T1000 (cell line): ENCODE results near the gene ZSWIM1.
"Not testable (repeated sequence)": the region's sequence is repeated elsewhere in the genome, so short reads cannot be mapped to it uniquely, and the experiment has no call there.

Experiments used
- DNase-seq: peaks from one replicate; lab custom pipeline; 2025; ENCODE audit warnings: mixed read lengths; lab: John Stamatoyannopoulos, UW

The ZSWIM1 gene

GRCh38 chr20:45857114-45857881 is 23.7 kb upstream of the ZSWIM1 start, which contains the start of the genes ACOT8 and ZSWIM3:
ACOT8 (minus strand) TSS chr20:45857392; CDS start chr20:45857315, 77 bp downstream.
ZSWIM3 (plus strand) TSS chr20:45857614; CDS start chr20:45857826, 212 bp downstream.
- DNase-seq: peak; percentile 99

DNA sequence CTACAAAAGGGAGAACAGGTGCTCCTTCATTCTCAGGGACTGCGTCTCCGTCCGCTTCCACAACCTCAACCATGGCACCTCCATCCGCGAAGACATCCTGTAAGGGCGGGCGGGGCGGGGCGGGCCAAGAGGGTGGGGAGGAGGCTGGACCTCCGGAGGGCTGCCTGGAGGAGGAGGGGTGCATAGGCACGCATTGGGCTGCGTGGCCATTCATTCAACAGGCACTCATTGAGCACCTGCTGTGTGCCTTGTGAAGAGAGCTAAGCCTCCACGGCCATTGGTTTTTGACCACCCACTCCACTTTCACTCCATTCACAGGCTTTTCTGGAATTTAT is 23.2 kb upstream of the ZSWIM1 start:
- no peak for DNase-seq

DNA sequence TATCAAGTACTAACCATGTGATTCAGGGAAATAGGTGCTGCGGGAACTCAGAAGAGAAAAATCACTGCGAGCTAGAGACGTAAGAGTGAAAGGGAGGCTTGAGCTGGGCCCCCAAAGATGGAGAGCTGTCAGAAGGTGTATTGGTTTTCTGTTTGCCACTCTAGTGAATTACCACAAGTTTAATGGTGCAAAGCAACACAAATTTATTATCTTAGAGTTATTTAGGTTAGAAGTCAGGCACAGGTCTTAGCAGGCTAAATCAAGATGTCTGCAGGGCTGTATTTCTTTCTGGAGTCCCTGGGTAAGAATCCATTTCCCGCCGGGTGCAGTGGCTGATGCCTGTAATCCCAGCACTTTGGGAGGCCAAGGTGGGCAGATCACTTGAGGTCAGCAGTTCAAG is 21.1 kb upstream of the ZSWIM1 start:
- DNase-seq: no peak

DNA sequence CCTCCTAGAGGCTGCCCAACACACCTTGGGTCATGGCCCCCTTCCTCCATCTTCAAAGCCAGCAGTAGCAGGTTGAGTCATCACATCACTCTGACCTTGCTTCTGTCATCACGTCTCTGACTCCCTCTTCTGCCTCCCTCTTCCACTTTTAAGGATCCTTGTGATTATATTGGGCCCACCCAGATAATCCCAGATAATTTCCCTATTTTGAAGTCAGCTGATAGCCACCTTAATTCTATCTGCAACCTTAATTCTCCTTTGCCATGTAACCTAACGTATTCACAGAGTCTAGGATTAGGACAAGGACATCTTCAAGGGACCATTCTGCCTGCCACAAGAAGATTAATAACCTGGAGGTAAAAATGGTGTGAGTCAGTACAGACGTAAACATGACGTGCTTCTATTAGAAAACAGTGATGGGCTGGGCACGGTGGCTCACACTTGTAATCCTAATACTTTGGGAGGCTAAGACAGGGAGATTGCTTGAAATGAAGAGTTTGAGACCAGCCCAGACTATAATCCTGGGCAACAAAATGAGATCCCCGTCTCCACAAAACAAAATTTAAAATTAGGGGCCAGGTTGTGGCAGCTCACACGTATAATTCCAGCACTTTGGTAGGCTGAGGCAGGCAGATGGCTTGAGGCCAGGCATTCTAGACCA is 20.3 kb upstream of the ZSWIM1 start:
- DNase-seq: no peak

DNA sequence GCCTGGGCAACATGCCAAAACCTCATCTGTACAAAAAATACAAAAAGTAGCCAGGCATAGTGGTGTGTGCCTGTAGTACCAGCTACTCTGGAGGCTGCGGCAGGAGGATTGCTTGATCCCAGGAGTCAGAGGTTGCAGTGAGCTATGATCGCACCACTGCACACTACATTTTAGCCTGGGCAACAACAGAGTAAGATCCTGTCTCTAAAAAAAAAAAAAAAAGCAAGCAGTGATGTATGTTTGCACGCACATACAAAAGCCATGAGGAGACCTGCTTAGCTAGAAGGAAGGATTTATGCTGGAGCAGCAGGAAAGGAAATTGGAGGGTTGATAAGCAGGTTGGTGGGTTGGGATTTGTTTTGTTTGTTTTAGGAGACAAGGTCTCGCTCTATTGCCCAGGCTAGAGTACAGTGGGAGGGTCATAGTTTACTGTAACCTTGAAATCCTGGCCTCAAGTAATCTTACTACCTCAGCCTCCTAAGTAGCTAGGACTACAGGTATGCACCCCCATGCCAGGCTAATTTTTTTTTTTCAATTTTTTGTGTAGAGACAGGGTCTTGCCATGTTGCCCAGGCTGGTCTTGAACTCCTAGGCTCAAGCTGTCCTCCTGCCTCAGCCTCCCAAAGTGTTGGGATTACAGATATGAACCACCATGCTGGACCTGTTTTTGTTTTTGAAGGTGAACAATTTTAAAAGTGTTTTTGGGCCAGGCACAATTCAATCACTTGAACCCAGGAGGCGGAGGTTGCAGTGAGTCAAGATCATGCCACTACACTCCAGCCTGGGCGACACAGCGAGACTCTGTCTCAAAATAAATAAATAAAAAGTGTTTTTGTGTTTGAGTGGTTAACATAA is 19.6 kb upstream of the ZSWIM1 start:
- DNase-seq: no peak

DNA sequence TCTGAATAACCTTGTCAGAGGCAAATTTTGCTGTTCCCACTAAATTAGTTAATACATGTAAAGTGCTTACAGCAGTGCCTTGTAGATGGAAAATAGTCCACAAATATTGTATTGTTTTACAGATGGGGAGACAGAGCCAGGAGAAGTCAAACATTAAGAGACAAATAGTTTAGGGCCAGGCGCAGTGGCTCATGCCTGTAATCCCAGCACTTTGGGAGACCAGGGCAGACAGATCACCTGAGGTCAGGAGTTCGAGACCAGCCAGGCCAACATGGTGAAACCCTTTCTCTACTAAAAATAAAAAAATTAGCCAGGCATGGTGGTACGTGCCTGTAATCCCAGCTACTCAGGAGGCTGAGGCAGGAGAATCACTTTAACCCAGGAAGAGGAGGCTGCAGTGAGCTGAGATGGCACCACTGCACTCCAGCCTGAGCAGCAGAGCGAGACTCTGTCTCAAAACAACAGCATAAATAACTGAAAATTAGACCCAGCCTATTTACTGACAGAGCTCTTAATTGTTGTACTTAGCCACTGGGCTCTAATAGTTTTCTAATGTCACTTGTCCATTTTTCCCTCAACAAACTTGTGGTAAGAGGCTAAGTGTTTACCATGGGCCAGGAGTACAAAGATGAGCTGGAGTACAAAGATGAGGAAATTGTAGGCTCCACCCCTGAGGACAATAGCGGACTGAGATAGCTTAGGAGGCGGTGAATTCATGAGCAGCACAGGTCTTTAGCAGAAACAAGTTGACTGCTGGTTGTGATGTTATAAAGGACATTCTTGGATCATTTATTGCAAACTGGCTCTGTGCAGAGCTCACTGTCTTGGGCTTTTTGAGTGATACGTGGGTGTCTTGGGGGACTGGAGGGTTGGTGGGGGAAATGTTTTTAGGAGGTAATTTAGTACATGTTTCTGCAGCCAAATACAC is 17.2 kb upstream of the ZSWIM1 start:
- no peak for DNase-seq

DNA sequence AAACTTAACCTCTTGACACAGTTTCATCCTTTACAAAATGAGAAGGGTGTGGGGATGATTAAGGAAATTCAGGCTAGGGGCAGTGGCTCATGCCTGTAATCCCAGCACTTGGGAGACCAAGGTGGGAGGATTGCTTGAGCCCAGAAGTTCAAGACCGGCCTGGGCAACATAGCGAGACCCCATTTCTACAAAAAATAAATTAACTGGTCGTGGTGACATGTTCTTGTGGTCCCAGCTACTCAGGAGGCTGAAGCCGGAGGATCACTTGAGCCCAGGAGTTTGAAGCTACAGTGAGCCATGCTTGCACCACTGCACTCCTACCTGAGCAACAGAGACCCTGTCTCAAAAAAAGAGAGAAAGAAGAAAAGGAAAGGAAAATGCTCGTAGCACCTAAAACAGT is 14.6 kb upstream of the ZSWIM1 start:
- DNase-seq: no peak

GRCh38 chr20:45867136-45867818 is 13.8 kb upstream of the ZSWIM1 start:
- no peak for DNase-seq

DNA sequence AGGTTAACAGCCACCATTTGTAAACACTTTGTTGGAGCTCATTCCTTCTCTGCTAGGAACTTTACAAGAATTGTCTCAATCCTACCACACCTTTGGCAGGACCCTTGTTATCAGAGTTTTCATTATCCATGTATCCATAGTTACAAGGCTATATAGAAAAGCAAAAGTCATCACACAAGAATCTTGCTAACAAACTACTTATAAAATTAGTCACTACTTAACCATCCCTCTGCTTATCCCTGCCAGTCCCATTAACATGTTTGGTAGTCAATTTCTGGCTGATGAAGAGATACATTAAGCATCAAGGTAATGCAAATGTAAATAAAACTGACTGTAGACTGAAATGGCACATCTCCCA is 13.2 kb upstream of the ZSWIM1 start:
- peak; percentile 37 for DNase-seq

- no peak for DNase-seq
Measured at GRCh38 chr20:45872626-45873025, 8.4 kb upstream of the ZSWIM1 start.

GRCh38 chr20:45873409-45874103 is 7.5 kb upstream of the ZSWIM1 start:
- no peak for DNase-seq

- not testable (repeated sequence) for DNase-seq
Measured at GRCh38 chr20:45874104-45874481, 6.9 kb upstream of the ZSWIM1 start.

GRCh38 chr20:45874576-45874975 is 6.5 kb upstream of the ZSWIM1 start:
- no peak for DNase-seq

- no peak for DNase-seq
Measured at GRCh38 chr20:45878076-45878761, 2.8 kb upstream of the ZSWIM1 start.

- no peak for DNase-seq
Measured at GRCh38 chr20:45882469-45883099, 1.6 kb downstream of the ZSWIM1 start.

DNA sequence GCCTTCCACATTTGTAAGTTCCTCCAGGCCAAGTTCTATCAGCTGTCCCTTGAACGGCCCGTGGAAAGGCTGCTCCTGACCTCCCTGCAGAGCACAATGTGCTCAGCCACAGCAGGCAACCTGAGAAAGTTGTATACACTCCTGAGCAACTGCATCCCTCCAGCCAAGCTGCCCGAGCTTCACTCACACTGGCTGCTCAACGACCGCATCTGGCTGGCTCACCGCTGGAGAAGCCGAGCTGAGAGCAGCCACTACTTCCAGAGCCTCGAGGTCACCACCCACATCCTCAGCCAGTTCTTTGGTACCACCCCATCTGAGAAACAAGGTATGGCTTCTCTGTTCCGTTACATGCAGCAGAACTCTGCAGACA is 2.1 kb downstream of the ZSWIM1 start:
- no peak for DNase-seq

GRCh38 chr20:45886590-45887345 is 5.7 kb downstream of the ZSWIM1 start:
- no peak for DNase-seq

GRCh38 chr20:45887346-45887715 is 6.3 kb downstream of the ZSWIM1 start, which contains the start of gene SPATA25:
SPATA25 (minus strand) TSS chr20:45887622; CDS start chr20:45887590, 32 bp downstream.
- no peak for DNase-seq

- DNase-seq: no peak
Measured at GRCh38 chr20:45888681-45889080, 7.7 kb downstream of the ZSWIM1 start.
